Testis (tissue), 2 donors: ENCODE results near the gene LPAR2.

Experiments
- POLR2A ChIP-seq: fragments of 450-650 bp; IDR thresholded peaks from one replicate; pipeline ENCODE4 v1.6.1; 2017; ENCODE audit warnings: antibody characterized with exemption, mild to moderate bottlenecking, moderate library complexity
- TF ChIP-seq, protein P1 (sequence below), 3 experiments: fragments of 450-650 bp in 2 of 3; fragments of 200-600 bp in 1 of 3; sonication (generic) in 1 of 3; IDR thresholded peaks; one replicate each; pipeline ENCODE4 v1.5.1; 2016 to 2019; ENCODE audit warnings: antibody characterized with exemption in 3 of 3, mild to moderate bottlenecking in 2 of 3, moderate library complexity in 1 of 3

DNA sequence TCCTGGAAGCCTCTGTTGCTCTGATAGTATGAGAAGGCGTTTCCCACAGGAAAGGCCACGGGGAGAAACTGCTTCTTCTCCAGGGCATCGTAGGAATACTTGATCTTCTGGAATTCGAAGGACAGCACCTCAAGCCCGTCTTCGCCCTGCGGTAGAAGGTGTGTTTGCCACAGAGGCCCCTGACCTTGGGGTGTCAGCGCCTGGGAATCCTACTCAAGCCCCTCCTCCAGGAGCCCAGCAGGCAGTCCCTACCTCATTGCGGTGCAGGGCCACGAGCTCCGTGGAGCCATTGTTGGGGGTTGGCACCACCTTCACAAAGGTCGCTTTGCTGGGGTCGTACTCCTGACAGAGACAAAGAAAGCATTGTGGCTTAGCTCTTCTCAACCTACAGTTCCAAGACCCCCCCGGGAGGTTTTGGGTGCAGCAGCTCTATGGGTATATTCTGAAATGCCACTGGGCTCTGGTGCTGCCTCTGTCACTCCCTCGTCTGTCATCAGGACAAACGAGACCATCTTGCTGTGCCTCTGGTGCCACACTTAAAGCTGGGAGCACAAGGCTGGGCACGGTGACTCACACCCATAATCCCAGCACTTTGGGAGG, 31.7 kb upstream of the LPAR2 start:
- TF ChIP-seq, protein P1, sequence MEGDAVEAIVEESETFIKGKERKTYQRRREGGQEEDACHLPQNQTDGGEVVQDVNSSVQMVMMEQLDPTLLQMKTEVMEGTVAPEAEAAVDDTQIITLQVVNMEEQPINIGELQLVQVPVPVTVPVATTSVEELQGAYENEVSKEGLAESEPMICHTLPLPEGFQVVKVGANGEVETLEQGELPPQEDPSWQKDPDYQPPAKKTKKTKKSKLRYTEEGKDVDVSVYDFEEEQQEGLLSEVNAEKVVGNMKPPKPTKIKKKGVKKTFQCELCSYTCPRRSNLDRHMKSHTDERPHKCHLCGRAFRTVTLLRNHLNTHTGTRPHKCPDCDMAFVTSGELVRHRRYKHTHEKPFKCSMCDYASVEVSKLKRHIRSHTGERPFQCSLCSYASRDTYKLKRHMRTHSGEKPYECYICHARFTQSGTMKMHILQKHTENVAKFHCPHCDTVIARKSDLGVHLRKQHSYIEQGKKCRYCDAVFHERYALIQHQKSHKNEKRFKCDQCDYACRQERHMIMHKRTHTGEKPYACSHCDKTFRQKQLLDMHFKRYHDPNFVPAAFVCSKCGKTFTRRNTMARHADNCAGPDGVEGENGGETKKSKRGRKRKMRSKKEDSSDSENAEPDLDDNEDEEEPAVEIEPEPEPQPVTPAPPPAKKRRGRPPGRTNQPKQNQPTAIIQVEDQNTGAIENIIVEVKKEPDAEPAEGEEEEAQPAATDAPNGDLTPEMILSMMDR (IDR thresholded peaks at IDR 0.05), result no peak
- no peak for TF ChIP-seq POLR2A
